ENCODE data around the gene DAB2IP.

GRCh38 chr9:121635300-121635876 is 16.0 kb upstream of the DAB2IP start:
- no peak for TF ChIP-seq CTCF (conservative IDR thresholded peaks at IDR 0.05 in 1 of 2, IDR thresholded peaks at IDR 0.05 in 1 of 2; ENCODE audit: low read depth in 1 of 2, low read length in 2 of 2)
- TF ChIP-seq EZH2 (IDR thresholded peaks at IDR 0.05; ENCODE audit: low read length, missing control alignments) = no peak
